HG03025 (cell line): ENCODE data around the gene ABHD17B.
A peak's percentile ranks its signal among the peaks of the same experiment; 100 is the strongest.
"Not testable (repeated sequence)": the region's sequence is repeated elsewhere in the genome, so short reads cannot be mapped to it uniquely, and the experiment has no call there.

Experiments
- ATAC-seq: cut with Tn5 transposase; IDR thresholded peaks from one replicate; pipeline ENCODE4 v1.9.1; 2021; ENCODE audit warnings: mild to moderate bottlenecking, moderate library complexity; ENCODE audit not compliant: unreplicated experiment, low FRiP score

ABHD17B gene

DNA sequence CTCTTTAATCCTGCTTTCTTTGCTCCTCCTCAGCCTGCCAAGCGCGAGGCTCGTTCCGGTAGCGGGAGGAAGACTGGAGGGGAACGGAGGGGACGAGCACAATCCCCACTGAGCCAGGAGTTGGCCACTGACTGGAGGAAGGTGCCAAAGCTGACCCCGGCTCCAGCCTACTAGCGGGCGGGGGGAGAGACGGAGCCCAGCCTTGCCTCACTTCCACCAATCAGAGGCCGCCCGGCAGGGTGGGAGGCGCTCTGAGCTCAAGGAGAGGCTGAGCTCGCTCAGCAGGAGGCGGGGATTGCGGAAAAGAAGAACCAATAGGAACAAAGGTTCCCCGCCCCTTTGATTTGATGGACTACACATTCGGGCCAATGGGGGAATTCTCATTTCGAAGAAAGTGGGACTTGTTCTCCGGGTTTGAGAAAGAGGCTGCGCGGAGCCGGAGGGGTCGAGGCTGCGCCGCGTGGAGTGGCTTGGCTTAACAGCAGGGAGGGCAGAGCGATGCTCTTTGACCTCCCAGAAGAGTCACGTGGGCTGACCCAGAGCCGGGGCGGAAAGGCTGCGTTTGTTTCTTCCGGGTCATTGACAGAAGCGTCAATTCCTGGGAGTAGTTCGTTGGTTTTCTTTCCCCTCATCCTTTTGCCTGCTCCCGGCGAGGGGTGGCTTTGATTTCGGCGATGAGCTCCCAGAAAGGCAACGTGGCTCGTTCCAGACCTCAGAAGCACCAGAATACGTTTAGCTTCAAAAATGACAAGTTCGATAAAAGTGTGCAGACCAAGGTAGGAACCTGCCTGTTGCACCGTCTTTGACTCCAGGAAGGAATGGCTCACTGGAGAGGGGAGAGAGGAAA, at the start of gene ABHD17B, which contains the start of gene C9orf85:
TSS of gene ABHD17B (minus strand) at position 133 of the 847 bp plus-strand sequence. CDS start 36,113 bp downstream, outside the sequence.
TSS of gene C9orf85 (plus strand) at position 579 of the 847 bp plus-strand sequence. CDS start at position 675, 96 bp downstream.
- peak; percentile 95 for ATAC-seq

- peak; percentile 78 for ATAC-seq
These were observed 44.4 kb upstream of the ABHD17B start for GRCh38 chr9:71955300-71955915.

GRCh38 chr9:71954652-71955051, 43.7 kb upstream of the ABHD17B start:
- not testable (repeated sequence) for ATAC-seq

GRCh38 chr9:71944754-71945375, 33.9 kb upstream of the ABHD17B start:
- no peak for ATAC-seq

- ATAC-seq = no peak
These were observed 31.1 kb upstream of the ABHD17B start for GRCh38 chr9:71941998-71942567.

GRCh38 chr9:71941060-71941568, 30.1 kb upstream of the ABHD17B start:
- no peak for ATAC-seq

- no peak for ATAC-seq
These were observed 26.9 kb upstream of the ABHD17B start for GRCh38 chr9:71937898-71938297.

GRCh38 chr9:71937070-71937625, 26.2 kb upstream of the ABHD17B start:
- ATAC-seq = no peak

DNA sequence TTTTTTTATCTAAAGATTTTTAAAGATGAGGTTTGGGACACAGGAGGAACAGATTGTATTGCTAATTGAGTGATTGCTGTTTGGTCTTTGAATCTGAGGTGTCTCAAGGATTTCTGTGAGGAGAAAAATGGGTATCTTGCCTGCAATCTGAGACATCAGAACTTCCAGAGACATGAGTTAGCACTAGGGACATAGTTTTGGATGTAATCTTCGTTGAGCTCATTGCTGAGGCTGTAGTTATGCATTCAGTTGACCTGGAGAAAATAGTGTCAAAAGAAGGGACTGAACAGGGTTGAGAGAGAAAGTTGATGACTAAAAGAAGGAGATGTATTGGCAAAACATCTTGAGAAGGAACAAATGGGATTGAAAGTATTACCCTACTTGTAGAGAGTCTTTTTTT, 25.1 kb upstream of the ABHD17B start:
- ATAC-seq = no peak

GRCh38 chr9:71931166-71931565, 20.2 kb upstream of the ABHD17B start:
- no peak for ATAC-seq

DNA sequence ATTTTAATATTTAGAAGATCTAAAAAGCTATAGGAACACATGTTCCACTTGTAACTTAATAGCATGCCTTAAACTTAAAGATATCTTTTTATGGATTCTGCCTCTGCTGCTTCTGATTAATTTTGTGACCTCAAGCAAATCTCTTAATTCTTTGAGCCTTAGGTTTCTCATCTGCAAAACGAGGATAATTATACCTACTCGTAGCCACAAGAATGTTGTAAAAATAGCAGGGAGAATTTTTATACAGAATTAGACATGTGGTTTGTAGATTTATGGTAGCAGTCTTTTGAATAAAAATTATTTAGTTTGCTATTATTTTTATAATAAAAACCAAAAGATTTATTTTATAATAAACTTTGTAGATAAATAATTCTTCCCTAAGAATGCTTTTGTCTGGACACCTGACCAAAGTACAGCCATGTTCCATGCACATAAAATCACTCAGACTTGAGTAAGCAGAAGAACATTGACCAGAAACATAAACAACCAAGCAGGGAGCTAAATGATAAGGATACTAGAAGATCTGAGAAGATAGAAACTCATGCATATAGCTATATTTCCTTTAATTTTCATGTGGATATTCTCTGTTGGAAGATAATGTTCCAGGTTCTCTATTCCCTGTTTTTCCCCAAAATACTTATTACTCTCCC, 18.9 kb upstream of the ABHD17B start:
- ATAC-seq = no peak

DNA sequence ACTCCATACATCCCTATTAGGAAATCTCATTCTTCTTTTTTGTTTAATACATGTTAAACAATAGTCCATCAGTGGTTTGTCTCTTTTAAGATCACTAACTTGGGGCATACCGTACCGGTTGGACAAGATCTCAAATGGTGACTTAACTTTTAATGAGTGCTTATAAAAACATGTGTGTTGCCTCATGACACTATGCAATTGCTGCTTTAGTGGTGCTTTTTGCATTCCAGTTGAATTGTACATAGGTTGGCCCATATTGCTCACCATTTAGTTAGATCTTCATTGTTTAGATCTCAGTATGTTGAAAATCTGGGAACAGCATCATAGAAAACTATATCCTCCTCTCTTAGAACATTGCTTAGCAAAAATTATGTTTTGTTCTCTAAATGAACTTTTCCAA, 18.2 kb upstream of the ABHD17B start:
- ATAC-seq = no peak

- ATAC-seq = no peak
These were observed 17.8 kb upstream of the ABHD17B start for GRCh38 chr9:71928806-71929205.

DNA sequence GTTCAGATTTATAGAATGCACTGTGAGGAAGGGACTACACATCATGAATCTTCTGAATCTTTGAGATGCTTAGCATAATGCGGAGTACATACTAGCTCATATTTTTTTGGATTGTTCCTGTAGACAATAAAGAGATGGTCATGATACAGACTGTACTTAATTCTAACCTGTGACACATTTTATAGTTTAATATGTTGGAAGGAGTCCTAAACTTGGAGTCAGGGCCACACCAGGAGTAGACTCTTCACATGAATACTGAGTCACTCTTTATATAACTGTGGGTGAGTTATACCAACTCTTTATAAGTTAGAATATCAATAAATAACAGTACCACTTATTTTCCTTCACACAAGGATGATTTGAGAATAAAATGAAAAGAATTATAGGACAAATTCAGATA, 17.4 kb upstream of the ABHD17B start:
- no peak for ATAC-seq

DNA sequence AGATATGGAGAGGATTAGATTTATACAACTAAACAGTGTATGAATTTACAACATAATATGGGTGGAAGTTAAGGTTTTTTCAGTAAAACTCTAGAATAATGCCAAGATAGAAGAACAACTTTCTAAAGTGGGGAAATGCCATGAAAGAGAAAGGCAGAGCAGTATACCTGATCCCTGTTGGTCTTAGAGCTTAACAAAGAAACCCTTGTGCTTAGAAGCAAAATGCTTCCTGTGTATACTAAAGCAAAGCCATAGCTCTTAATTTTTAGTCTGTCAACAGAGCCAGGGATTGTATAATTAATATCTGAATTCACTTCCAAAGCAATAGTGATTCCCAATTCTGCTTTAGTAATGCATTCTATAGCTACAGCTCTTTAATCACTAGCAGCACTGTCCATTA, 14.8 kb upstream of the ABHD17B start:
- no peak for ATAC-seq

DNA sequence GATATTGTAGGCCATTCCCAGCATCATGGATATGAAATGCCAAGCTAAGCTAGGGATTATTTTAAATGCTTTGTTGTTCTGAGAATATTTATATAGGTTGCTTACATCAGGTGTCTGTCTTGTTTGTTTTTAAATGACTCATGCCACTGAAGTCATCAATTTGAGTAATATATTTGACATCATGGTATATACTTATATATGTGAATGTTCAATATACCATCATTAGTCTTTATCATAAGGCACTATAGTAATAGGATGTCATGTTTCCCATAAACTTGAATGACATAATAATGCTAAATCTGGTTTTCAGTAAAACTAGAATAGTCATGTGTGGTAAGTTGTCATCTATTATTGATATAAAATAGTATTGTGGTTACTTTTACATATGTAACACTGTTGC, 13.6 kb upstream of the ABHD17B start:
- ATAC-seq = no peak

- no peak for ATAC-seq
These were observed 10.3 kb upstream of the ABHD17B start for GRCh38 chr9:71921190-71921814.

DNA sequence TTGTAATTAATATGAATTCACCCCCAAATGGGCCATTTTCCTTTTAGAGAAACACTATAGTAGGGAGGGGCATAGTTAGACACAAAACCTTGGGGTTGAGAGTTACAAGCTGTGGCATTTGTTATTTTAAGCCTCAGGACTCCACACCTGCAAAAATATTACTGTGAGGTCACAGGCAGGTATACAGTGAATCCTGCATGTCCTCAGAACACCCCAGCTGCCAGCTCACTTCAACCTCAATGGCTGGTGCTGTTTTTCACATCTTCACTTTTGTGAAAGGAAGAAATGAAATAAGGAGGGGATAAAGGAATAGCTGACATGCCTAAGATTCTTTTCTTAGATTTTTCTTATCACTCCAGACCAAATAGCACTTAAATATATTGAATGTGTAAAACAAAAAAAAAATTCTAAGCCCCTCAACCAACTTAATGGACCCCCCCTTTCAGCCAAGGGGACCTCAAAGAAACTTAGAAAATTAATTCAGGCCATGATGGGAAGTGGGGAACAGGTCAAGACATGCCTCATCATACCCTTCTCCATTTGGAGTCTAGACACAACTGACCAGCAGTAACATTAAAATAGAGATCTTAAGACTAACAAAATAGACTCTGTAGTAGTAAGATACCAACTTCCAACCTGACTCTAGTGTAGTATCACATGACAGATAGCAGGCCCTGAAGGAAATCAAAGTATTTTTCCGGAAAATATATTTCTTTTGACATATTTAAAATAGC, 9.6 kb upstream of the ABHD17B start:
- ATAC-seq = no peak

- ATAC-seq = no peak
These were observed 7.4 kb upstream of the ABHD17B start for GRCh38 chr9:71918419-71918818.
